MG63 (cell line): Measurements from ENCODE around the gene PRSS33. TPM values are rescaled to one million over a fixed set of nuclear protein-coding genes. Genes with fewer than 3 reads are reported as not detected.

Experiments
- DNase-seq: peaks from one replicate; pipeline ENCODE4 v3.0.0-alpha.2; 2020
- H3K27me3 ChIP-seq: fragments of 250-450 bp; sonication (Bioruptor Pico); 2 replicates; pipeline ENCODE4 v1.5.1; 2020; ENCODE audit warnings: mild to moderate bottlenecking, moderate library complexity
- H3K36me3 ChIP-seq: fragments of 250-450 bp; sonication (Bioruptor Pico); 2 replicates; pipeline ENCODE4 v1.5.1; 2020; ENCODE audit warnings: mild to moderate bottlenecking, moderate library complexity
- H3K4me3 ChIP-seq: fragments of 250-450 bp; sonication (Bioruptor Pico); 2 replicates; pipeline ENCODE4 v1.5.1; 2020; ENCODE audit warnings: mild to moderate bottlenecking, moderate library complexity
- H3K9me3 ChIP-seq: fragments of 250-450 bp; sonication (Bioruptor Pico); 2 replicates; pipeline ENCODE4 v1.5.1; 2020; ENCODE audit warnings: mild to moderate bottlenecking, moderate library complexity
- total RNA-seq: library from RNA; depleted of rRNA; stranded (reverse); fragments of >200 nt; shearing (Covaris generic); gene quantifications from 2 replicates; pipeline ENCODE4 v1.2.3, GENCODE V29; 2014; ENCODE audit warnings: low replicate concordance

The PRSS33 gene
- total RNA-seq, 1 experiment from 2014 or later = not detected

GRCh38 chr16:2761886-2762583, 25.3 kb downstream of the PRSS33 start:
- no peak for DNase-seq
- Histone ChIP-seq H3K4me3 (no peak overlapping the region), H3K36me3 (peaks cover 100% of the 10 kb centered on the region), H3K27me3 (no peaks in the 10 kb centered on the region), H3K9me3 (no peaks in the 10 kb centered on the region)

GRCh38 chr16:2761472-2761871, 25.9 kb downstream of the PRSS33 start:
- H3K36me3 ChIP-seq = peaks cover 100% of the 10 kb centered on the region
- no peak overlapping the region for H3K4me3 ChIP-seq
- H3K27me3 ChIP-seq = no peaks in the 10 kb centered on the region
- no peak for DNase-seq
- no peaks in the 10 kb centered on the region for H3K9me3 ChIP-seq

DNA sequence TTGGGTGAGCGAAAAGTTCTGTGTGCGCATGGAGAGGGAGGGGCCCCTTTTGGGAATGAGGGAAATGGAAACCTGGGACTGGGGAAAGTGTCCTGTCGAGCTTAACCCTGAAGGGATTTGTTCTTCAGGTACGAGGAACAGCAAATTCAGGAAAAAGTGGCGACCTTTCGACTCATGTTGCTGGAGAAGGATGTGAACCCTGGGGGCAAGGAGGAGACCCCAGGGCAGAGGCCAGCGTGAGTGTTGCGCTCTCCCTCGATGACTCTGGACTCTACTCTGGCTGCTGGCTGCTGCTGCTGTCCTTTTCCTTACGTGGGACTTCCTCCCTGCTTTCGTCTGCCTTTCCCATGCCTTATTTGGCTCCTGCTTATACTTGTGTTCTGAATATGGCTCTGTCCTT, 30.0 kb downstream of the PRSS33 start:
- Histone ChIP-seq H3K27me3 (no peaks in the 10 kb centered on the region), H3K36me3 (peaks cover 94% of the 10 kb centered on the region), H3K4me3 (no peak overlapping the region), H3K9me3 (no peaks in the 10 kb centered on the region)
- no peak for DNase-seq

GRCh38 chr16:2756288-2757015, 30.9 kb downstream of the PRSS33 start:
- Histone ChIP-seq H3K27me3 (no peaks in the 10 kb centered on the region), H3K36me3 (peaks cover 87% of the 10 kb centered on the region), H3K4me3 (no peak overlapping the region), H3K9me3 (no peaks in the 10 kb centered on the region)
- no peak for DNase-seq

DNA sequence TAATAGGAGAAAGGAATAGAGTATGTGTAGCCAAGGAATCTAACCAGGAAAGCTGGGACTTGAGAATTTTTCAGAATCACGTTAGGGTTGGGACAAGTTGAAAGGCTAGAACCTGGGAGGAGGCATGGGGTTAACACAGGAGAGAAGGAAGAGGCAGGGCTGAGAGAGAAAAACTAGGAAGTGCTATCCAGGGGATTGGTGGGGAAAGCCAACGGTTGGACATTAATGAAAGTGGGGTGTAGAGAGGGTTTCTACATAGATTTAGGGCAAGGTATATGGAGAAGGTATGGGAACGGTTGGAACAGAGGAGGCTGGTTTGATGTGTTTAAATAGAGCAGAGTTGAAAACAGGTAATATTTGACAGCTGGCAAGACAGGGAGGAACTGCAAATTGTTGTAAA, 32.2 kb downstream of the PRSS33 start:
- no peak for DNase-seq
- Histone ChIP-seq H3K27me3 (no peaks in the 10 kb centered on the region), H3K36me3 (peaks cover 74% of the 10 kb centered on the region), H3K9me3 (no peaks in the 10 kb centered on the region), H3K4me3 (peak overlapping the region; percentile 95)

GRCh38 chr16:2753733-2754020, 33.7 kb downstream of the PRSS33 start:
- no peaks in the 10 kb centered on the region for H3K9me3 ChIP-seq
- H3K27me3 ChIP-seq = no peaks in the 10 kb centered on the region
- peaks cover 60% of the 10 kb centered on the region for H3K36me3 ChIP-seq
- peak overlapping the region; percentile 95 for H3K4me3 ChIP-seq
- DNase-seq = no peak

DNA sequence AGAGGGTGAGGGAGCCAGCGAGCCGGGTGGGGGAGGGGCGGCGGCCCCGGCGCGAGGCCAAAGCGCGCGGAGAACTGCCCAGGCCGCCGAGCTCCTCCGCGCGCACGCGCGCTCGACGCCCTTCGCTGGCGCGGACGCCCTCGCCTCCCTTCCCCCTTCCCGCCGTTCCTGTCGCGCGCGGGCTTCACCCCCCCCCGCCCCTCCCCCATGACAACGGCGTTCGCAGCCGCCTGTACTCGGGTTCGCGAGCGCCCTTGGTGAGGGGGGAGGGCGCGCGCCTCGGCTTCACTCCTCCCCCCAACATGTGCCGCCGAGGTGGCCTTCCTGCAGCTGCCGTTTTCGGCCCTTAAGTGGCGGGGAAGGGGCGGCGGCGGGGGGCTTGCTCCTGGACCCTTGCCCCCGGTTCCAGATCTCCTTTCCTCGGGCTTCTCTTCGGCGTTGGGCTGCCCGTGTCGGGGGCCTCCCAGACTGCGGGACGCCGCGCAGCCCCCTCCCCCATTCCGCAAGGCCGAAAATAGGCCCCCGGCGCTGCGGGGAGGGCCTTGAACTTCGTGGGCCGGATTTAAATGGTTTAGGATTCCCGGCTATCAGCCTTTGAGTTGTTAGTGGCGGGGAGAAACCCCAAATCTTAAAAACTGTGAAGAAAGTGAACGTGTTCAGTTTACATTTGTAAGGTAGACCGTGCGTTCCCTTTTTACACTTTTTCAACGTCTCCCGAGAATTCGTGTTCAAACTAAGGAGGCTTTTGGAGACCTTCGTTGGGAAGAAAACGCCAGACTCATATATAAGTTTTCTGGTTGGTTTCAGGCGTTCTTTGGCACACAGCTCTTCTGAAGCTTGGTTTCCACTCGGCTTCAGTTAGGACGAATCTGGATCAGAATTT, 34.3 kb downstream of the PRSS33 start:
- DNase-seq = peak; percentile 86
- Histone ChIP-seq H3K9me3 (no peaks in the 10 kb centered on the region), H3K36me3 (peaks cover 54% of the 10 kb centered on the region), H3K4me3 (peak overlapping the region; percentile 95), H3K27me3 (no peaks in the 10 kb centered on the region)

DNA sequence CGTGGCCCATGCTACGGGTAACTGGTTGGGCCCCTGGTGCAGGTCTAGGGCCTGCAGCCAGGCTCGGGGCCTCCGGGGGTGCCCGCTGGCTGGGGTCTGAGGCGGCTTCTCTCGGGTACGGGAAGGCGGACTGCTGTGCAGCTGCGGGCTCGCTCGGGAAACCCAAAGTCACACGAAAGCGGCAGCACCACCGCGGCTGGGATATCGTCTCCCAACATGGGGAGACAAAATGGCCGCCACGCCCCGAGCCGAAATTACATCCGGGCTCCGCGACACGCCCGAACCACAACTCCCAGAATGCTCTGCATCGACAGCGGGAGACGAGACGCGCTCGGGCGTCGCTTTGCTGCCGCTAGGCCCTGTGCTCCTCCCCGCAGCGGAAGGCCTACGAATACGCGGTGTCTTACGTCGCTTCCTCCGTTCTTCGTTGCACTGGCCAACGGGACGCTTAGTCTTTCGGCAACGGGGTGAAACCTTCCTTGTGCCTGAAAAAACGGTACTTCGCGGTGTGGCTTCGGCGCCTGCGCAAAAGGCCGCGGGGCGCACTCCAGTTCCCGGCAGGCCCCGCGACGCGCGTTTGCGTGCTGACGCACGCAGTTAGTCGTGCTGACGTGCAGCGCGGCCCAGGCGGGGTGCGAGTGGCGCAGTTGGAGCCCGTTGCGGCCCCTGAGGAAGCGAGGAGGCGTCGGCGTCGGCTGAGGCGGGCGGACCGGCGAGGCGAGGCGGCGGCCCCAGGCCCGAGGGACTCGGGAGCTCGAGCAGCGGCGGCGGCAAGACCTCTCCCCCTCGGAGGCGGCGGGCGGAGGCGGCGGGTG, 35.1 kb downstream of the PRSS33 start, which contains the start of gene SRRM2:
TSS of gene SRRM2 (plus strand) at position 604 of the 815 bp plus-strand sequence. CDS start 3,727 bp downstream, outside the sequence.
- H3K27me3 ChIP-seq = no peaks in the 10 kb centered on the region
- H3K9me3 ChIP-seq = no peaks in the 10 kb centered on the region
- peak within 1 kb of the TSS; percentile 95 for H3K4me3 ChIP-seq
- peak; percentile 97 for DNase-seq
- peaks cover 45% of the 10 kb centered on the region for H3K36me3 ChIP-seq

DNA sequence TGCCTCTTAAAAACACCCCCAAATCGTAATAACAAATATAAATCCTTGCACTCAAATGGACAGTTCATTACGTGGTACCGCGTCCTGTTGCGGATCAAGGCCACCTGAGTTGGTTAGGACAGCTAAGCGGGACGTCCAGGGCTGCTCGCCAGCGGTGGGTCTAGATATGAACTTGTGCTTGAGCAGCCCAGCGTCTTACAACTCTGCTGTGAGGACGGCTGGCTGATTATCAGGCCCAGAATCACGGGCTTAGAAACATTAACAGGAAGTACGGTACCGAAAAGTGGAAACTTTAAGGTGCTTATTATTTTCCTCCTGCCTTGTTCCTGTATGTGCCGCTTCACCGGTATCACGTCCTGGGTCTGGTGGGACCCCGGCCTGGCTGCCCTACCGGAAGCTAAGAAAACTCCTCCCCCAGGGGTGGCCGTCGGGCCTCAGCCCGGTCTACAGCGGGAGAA, 35.8 kb downstream of the PRSS33 start:
- DNase-seq = no peak
- Histone ChIP-seq H3K4me3 (peak overlapping the region; percentile 95), H3K9me3 (no peaks in the 10 kb centered on the region), H3K36me3 (peaks cover 39% of the 10 kb centered on the region), H3K27me3 (no peaks in the 10 kb centered on the region)

DNA sequence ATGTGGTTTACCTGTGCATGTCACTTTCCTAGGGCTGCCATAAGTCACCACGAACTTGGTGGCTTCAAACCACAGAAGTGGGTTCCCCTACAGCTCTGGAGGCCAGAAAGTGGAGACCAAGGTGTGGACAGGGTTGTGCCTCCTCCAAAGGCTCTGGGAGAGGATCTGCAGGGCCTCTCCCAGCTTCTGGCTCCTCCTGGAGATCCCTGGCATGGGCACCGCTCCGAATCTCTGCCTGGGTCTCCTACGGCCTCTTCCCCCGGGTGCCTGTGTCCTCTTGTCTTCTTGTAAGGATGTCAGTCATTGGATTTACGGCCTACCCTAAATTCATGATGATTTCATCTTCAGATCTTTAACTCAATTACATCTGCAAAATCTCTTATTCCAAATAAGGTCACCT, 37.4 kb downstream of the PRSS33 start:
- Histone ChIP-seq H3K4me3 (no peak overlapping the region), H3K27me3 (no peaks in the 10 kb centered on the region), H3K9me3 (no peaks in the 10 kb centered on the region), H3K36me3 (peaks cover 22% of the 10 kb centered on the region)
- DNase-seq = no peak

- peaks cover 18% of the 10 kb centered on the region for H3K36me3 ChIP-seq
- H3K4me3 ChIP-seq = no peak overlapping the region
- no peaks in the 10 kb centered on the region for H3K27me3 ChIP-seq
- no peaks in the 10 kb centered on the region for H3K9me3 ChIP-seq
- no peak for DNase-seq
These were observed 37.9 kb downstream of the PRSS33 start for GRCh38 chr16:2749476-2749875.

DNA sequence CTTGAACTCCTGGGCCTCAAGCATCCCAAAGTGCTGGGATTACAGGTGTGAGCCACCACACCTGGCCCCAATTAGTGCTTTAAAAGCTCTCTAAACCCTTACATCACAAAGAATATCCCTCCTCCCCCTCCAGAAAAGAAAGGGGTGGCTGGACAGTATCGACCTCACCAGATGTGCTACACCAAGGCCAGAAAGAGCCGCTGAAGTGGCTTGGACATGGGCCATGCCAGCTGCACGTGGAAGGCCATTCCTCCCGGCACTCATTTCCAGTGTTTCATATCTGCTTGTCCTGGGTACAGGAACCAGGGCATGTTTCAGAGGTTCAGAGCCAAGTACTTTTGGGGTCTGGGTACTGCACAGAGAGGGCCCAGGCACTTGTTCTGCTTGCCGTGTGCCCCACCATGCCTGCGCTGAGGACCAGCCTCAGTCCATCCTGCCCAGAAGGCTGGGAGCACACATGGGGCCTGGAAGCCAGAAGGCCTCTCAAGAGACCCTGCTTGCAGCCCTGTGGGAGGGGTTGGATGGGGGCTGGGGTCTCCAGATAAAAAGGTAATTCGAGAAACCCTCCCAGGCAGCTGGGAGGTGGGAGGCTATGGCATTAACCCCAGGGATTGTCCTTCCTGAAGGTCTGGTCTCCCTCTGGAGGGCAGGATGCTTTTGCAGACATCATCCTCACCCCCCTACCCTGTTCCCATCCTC, 38.5 kb downstream of the PRSS33 start:
- H3K27me3 ChIP-seq = no peaks in the 10 kb centered on the region
- H3K36me3 ChIP-seq = peaks cover 12% of the 10 kb centered on the region
- no peak overlapping the region for H3K4me3 ChIP-seq
- no peaks in the 10 kb centered on the region for H3K9me3 ChIP-seq
- no peak for DNase-seq

GRCh38 chr16:2745961-2746360, 41.4 kb downstream of the PRSS33 start:
- Histone ChIP-seq H3K4me3 (no peak overlapping the region), H3K27me3 (no peaks in the 10 kb centered on the region), H3K9me3 (no peaks in the 10 kb centered on the region), H3K36me3 (no peaks in the 10 kb centered on the region)
- DNase-seq = no peak

DNA sequence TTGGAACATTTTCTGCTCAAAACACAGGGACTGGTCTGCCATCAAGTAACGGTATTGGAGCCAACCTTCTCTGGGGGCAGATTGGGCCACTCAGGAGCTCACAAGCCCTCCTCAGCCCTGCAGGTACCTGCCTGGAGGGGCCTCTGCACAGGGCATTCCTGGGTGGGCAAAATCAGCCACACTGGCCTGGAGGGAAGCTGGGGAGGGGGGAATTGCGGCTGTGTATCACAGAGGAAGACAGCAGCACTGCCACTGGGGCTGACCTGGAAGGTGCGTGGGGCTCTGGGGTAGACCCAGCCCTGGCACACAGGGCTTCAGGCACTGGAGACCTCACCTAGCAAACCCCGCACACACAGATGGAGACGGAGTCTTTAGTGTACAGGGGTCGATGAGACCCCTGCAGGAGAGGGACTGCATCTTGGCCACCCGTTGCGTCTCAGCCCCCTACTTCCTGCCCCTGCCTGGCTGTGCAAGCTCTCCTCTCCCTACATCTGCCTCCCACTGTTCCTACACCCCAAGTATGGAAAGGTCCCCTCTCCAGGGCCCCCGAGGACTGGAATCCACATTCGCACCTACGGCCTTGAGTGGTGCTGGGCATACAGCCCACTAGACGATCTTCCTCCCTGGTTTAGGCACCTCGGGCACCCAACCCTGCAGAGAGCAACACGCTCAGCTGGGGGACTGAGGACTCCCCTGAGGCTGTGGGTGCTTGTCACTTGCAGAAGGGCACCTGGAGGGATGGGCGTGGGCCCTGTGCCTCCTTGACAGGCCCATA, 42.1 kb downstream of the PRSS33 start:
- no peaks in the 10 kb centered on the region for H3K9me3 ChIP-seq
- no peaks in the 10 kb centered on the region for H3K36me3 ChIP-seq
- H3K4me3 ChIP-seq = no peak overlapping the region
- H3K27me3 ChIP-seq = no peaks in the 10 kb centered on the region
- DNase-seq = no peak

DNA sequence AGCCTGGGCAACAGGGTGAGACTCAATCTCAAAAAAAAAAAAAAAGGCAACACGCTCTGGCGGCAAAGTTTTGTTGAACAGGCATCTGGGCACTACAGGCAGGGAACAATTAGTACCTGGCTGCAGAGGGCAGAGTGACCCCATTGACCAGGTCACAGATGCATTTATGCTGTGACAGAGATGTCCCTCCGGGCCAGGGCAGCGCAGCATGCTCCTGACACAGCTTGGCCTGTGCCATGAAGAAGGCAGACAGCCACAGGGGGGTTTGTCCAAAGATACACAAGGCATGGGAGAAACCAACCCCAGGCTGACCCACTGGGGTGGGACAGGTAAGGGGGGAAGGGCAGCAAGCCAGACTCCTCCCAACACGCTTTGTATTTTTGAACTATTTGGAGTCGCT, 42.6 kb downstream of the PRSS33 start:
- Histone ChIP-seq H3K36me3 (no peaks in the 10 kb centered on the region), H3K9me3 (no peaks in the 10 kb centered on the region), H3K4me3 (no peak overlapping the region), H3K27me3 (no peaks in the 10 kb centered on the region)
- no peak for DNase-seq
